NCI-H82 (cell line): ENCODE data around the gene CTRL.
"Not testable (repeated sequence)": the region's sequence is repeated elsewhere in the genome, so short reads cannot be mapped to it uniquely, and the experiment has no call there.

Source experiments
- DNase-seq: peaks from one replicate; lab custom pipeline; 2025; lab: John Stamatoyannopoulos, UW

CTRL gene

DNA sequence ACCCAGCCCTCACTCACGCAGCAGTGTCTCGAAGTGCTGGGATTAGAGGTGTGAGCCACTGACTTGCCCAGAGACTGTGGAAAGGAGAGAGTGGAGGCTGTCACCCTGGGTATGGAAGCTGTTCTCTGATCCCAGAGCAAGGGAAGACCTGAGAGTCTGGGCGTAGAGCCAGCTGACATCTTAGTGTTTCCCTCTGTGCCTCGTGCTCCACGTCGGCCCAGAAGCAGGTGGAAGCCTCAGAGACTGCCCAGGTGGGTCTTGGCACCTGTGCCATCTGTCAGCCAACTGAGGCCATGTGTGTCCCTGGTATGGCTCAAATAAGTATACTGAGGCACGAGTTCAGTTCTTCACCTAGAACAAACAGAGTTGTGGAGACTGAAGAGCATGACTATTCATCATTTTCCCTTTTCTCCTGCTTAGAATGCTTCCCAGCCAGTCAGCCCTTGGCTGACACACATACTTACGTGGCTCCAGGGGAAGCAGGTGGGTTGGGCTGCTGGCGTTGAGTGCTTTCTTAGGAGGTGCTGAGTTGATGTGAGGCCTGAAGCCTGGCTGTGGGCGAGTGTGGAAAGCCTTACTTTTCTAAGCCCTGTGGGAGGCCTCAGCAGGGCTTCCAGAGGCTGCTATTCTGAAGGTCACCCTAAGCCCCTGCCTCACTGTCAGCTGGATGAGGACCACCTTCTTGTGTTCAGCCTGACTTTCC, 8.1 kb downstream of the CTRL start:
- no peak for DNase-seq

DNA sequence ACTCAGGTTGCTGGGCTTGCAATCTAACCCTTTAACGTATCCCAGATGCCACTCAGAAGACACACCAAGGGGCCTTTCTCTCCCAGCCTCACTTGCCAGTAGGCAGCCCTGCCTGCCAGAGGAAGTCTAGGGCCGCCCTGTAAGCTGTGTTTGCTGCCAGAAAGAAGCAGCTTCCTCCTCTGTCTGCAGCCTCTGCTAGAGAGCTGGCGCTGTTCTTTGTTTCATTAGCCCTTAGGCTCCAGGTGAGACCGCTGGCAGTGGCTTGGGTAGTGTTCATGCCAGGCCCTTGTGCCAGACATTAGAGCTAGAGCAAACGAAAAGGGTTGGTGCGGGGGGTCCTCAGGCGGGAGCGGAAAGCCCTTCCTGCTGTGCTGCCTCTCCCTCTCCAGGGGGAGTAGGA, 8.9 kb downstream of the CTRL start:
- no peak for DNase-seq

GRCh38 chr16:67922221-67922620, 9.4 kb downstream of the CTRL start:
- no peak for DNase-seq

GRCh38 chr16:67919622-67920221, 11.9 kb downstream of the CTRL start:
- DNase-seq: no peak

DNA sequence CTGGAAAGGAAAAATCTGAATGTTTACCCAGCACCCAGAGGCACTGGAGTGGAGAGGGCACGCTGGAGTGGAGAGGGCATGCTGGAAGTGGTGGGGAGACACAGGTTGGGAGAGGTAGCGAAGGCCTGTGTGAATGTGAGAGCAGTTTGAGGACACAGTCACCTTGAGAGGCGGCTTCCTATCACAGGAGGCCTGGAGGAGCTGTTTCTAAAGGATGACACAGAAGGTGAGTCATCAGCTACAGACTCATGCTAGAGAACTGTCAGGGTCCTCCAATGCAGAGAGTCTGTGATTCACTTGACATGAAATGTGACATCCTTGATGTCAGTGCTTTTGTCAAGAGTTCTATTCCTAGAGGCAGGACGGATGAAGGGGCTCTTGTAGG, 13.8 kb downstream of the CTRL start:
- DNase-seq: no peak

- no peak for DNase-seq
Measured at GRCh38 chr16:67917140-67917851, 14.4 kb downstream of the CTRL start.

DNA sequence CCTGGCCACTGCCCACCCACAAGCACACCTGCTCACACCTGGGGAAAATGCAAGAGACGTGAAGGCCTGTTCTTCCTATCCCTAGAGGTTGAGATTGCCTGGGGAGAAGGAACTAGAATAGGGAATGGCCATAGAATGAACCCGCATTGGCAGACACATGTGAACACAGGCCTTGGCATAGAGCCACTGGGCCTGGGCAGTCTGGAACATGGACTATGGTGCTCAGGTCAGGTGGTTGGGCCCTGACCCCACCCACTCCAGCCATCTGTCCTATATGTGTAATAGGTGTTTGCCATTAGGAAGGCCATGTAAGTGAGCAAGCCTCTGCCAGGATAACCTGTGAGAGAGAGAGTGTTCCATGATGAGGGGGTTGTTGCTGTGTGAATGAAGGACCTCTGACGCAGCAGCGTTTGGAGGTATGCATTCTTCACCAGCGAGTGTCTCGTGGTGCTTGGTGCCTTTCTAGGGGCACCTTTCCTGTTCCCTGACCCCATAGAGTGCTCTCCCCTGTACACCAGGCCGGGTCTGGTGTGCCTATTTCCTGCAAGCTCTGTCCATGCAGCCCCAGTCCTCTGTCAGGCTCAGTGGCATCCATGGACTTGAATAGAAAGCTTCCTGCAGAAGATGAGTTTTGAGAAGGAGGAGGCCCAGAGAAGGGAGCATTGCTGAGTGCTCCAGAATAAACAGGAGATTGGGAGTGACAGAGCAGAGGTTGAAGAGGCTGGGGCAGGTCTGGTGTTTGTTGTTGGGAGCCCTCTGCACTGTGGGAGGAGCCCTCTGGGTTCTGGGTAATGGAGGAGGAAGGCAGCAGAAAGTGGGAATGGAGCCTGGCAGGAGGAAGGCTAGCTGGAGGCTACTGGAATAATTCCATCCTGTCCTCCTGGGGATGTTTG, 15.6 kb downstream of the CTRL start:
- DNase-seq: no peak

GRCh38 chr16:67915496-67915769, 16.2 kb downstream of the CTRL start:
- DNase-seq: not testable (repeated sequence)

DNA sequence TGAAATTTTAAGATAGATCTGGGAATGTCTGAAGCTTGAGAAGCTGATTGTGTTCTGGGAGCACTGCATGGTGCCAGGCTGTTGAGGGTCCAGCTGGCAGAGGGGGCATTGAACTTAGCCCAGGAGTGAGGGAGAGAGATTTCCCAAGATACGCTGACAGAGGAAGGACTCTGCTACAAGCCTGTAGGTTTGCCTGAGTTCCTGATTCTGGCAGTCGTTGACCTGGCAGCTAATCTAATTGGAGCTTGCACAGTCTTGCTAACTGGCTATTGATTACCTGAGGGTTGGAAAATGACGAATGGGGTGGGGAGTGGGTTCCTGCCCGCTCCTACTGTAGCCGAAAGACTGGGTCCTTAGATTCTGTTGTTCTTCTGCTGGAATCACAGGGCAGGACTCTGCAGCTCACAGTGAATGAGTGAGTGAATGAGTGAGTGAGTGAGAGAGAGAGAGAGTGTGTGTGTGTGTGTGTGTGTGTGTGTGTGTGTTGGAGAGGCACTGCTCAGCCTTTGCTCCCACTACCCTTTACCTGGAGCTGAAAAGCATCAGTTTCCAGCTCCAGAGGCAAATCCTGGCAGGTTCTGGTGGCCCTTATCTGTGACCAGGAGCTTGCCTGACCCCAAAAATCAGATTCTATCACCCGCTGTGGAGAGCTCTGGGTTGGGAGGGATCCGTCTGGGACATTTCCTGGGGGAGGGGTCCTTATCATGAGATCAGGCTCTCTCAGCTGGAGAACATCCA, 16.7 kb downstream of the CTRL start:
- DNase-seq: no peak

- no peak for DNase-seq
Measured at GRCh38 chr16:67910158-67910557, 21.5 kb downstream of the CTRL start.

- DNase-seq: no peak
Measured at GRCh38 chr16:67909056-67909742, 22.5 kb downstream of the CTRL start.

DNA sequence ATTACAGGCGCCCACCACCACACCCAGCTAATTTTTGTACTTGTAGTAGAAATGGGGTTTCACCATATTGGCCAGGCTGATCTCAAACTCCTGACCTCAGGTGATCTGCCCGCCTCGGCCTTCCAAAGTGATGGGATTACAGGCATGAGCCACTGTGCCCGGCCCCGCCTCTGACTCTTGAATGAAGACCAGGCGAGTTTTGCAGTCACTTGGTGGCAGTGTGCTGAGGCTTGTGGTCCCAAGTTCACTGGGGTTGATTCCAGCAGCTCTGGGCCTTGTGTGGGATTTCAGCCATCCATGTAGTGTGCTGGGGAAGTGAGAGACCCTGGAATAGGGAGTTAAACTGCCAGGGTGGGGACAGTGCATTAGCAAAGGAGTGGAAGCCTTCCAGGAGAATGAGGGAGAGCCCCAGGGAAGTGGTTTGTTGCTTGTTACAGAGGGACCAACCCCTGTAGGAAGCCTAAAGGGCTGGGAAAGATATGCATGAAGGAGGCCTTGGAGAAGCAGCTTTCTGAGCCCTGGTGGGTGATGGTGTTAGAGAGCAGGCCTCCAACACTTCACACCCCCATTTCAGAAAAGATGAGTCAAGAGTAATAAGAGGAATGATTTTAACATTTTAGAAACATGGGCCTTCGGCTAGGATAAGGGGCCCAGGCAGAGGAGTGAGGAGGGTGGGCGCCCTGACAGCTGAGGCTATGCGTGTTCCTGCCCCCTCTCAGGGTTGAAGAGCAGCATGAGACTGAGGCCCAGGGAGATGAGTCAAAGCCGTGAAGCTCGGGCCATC, 24.1 kb downstream of the CTRL start:
- DNase-seq: peak; percentile 45

DNA sequence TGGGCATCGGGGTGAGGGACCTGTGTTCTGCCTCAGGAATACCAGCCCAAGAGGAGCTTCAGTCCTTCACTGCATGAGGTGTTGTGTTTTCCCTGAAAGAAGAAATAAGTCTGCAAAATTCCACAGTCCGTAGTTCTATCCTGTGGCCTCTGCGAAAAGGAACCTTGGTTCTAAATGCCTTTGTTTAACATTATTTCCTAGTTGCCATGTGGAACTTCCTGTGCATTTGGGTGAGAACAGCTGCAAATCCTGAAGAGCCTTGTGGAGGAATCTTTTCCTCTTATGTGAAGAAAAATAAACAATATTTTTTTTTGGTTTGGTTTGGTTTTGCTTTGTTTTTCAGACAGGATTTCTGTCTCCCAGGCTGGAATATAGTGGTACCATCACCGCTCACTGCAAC, 28.8 kb downstream of the CTRL start:
- no peak for DNase-seq

GRCh38 chr16:67901734-67902133, 29.9 kb downstream of the CTRL start:
- DNase-seq: no peak

DNA sequence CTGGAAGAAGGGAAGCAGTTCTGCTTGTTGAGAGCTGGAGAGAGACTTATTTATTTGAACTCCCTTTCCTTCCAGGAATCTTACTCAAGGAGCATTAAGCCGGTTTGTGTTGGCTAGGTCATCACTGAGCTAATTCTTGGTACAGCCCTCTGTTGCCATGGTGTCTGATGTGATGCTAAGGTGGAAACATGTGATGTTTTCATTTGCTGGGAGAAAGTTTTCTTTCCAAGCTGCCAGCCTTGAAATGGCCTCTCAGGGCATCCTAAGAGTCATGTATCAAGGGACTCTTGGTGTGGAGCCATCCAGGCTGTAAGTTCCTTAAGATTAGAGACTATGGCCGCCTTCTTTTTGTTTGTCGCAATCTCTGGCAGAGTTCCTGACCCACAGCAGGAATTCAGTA, 34.4 kb downstream of the CTRL start:
- no peak for DNase-seq

GRCh38 chr16:67893743-67894399, 37.8 kb downstream of the CTRL start:
- DNase-seq: peak; percentile 42

GRCh38 chr16:67892899-67893742, 38.5 kb downstream of the CTRL start, which contains the start of gene PSKH1:
PSKH1 (plus strand) TSS chr16:67893254; CDS start chr16:67908750, 15,496 bp downstream.
- DNase-seq: peak; percentile 96

- no peak for DNase-seq
Measured at GRCh38 chr16:67892375-67892774, 39.3 kb downstream of the CTRL start.

- DNase-seq: peak; percentile 38
Measured at GRCh38 chr16:67888331-67888730, 43.3 kb downstream of the CTRL start.
